Suprapubic skin (tissue), 3 donors: ENCODE data around the gene CAMSAP1.

Experiments used
- CTCF ChIP-seq, 2 donors: fragments of 200-600 bp in 1 of 2; fragments of 450-650 bp in 1 of 2; sonication (generic) in 1 of 2; IDR thresholded peaks; one replicate each; pipeline ENCODE4 v1.5.1; 2016 to 2019; ENCODE audit warnings: antibody characterized with exemption in 2 of 2, mild to moderate bottlenecking in 1 of 2, moderate library complexity in 1 of 2
- POLR2A ChIP-seq, 2 donors: fragments of 450-650 bp; IDR thresholded peaks; one replicate each; pipeline ENCODE4 v1.6.1; 2017; ENCODE audit warnings: antibody characterized with exemption in 2 of 2, mild to moderate bottlenecking in 2 of 2, moderate library complexity in 2 of 2

GRCh38 chr9:135768516-135769218, 138.7 kb downstream of the CAMSAP1 start:
- TF ChIP-seq POLR2A (IDR thresholded peaks at IDR 0.05): no peak
- TF ChIP-seq CTCF (IDR thresholded peaks at IDR 0.05): no peak
